ENCODE measurements around the gene HASPIN. TPM values are rescaled to one million over a fixed set of nuclear protein-coding genes. Genes with fewer than 3 reads are reported as not detected.

The HASPIN gene
- total and polyA plus RNA-seq, 2 of the 13 experiments (the other 11 are each of a cell fraction or from before 2014, with no cell fraction given) = 2.7 to 8.1 TPM

GRCh38 chr17:3681565-3681964, 42.1 kb upstream of the HASPIN start (continued):
- TF ChIP-seq CTCF (CRISPR knock-in tag; IDR thresholded peaks at IDR 0.05) (peak; percentile 31), TARDBP (CRISPR knock-in tag; IDR thresholded peaks at IDR 0.05) (no peak), MEIS1 (CRISPR knock-in tag; IDR thresholded peaks at IDR 0.05; ENCODE audit: borderline replicate concordance) (no peak), ZFYVE20 (CRISPR knock-in tag; IDR thresholded peaks at IDR 0.05; ENCODE audit: borderline replicate concordance, low read depth) (no peak), KDM5B (CRISPR knock-in tag; IDR thresholded peaks at IDR 0.05; ENCODE audit: borderline replicate concordance) (no peak), ZBTB7B (CRISPR knock-in tag; IDR thresholded peaks at IDR 0.05) (no peak), ONECUT2 (CRISPR knock-in tag; IDR thresholded peaks at IDR 0.05) (no peak), ATM (IDR thresholded peaks at IDR 0.05; ENCODE audit: borderline replicate concordance) (no peak)
- TF ChIP-seq, protein P1, sequence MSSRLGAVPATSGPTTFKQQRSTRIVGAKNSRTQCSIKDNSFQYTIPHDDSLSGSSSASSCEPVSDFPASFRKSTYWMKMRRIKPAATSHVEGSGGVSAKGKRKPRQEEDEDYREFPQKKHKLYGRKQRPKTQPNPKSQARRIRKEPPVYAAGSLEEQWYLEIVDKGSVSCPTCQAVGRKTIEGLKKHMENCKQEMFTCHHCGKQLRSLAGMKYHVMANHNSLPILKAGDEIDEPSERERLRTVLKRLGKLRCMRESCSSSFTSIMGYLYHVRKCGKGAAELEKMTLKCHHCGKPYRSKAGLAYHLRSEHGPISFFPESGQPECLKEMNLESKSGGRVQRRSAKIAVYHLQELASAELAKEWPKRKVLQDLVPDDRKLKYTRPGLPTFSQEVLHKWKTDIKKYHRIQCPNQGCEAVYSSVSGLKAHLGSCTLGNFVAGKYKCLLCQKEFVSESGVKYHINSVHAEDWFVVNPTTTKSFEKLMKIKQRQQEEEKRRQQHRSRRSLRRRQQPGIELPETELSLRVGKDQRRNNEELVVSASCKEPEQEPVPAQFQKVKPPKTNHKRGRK (CRISPR knock-in tag; IDR thresholded peaks at IDR 0.05) = no peak

DNA sequence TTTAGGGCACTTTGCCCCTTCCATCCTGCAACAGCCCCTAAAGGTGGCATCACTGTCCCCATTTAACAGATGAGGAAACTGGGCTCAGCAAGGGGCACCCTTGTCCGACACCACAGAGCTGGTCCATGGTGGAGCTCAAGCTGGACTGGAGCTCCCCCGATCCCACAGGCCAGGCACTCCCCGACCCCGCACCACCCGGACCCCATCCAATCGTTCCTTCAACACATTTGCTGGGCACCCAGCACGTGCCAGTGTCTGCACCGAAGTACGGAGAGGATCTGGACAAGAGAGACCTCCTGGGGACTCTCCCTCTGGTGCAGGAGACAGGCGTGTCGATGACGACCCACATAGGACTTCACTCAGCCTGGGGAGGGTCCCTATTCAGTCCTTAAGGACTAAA, 41.7 kb upstream of the HASPIN start:
- CTCF ChIA-PET (ENCODE audit: low intra/inter-chr PET ratio, low total read pairs) = interaction anchor here (1.5 to 1.9 kb wide), 2 partner anchors 50 to 145 kb away, joined by 7 read pairs; no protein-coding TSS in a partner anchor
- POLR2A ChIA-PET = interaction anchor here (0.8 kb wide), 1 partner anchor 14 kb away, joined by 4 read pairs; the partner anchor contains the start of gene TAX1BP3
- no peak overlapping the region for H2AFZ ChIP-seq (ENCODE audit: low read length)
- ATAC-seq = no peak
- DNase-seq (ENCODE audit: low spot score) = no peak
- H3K4me1 ChIP-seq (ENCODE audit: insufficient read depth, low read length) = peaks cover 14% of the 10 kb centered on the region
- no peaks in the 10 kb centered on the region for H4K20me1 ChIP-seq (ENCODE audit: insufficient read depth, low read length)
- TF ChIP-seq ZFAT (CRISPR knock-in tag; conservative IDR thresholded peaks at IDR 0.05) (no peak), ZNF629 (CRISPR knock-in tag; conservative IDR thresholded peaks at IDR 0.05) (peak; percentile 56)
- 82% methylated on average over 7 of the region's 12 CpGs for WGBS (ENCODE audit: low lambda C conversion rate)
- FAIRE-seq = no peak
- intact Hi-C loops (cut with micrococcal nuclease; ENCODE audit: unreplicated experiment) (loop anchor here (5.0 kb wide), 2 partner anchors 50 to 145 kb away; no protein-coding TSS in a partner anchor), in situ Hi-C loops (cut with HindIII; ENCODE audit: extremely low pct_ligation_motif_present, low pct_unique_long_range_greater_than_20kb) (no loop called here)
- BruUV-seq (replicated peaks) = no TSS peak
- peaks cover 2 to 7% of the 10 kb centered on the region in 2 experiments; a peak in 4 of 5 replicates for H3K27me3 ChIP-seq (ENCODE audit: control insufficient read depth in 1 of 2, insufficient read depth in 2 of 2, low read length in 2 of 2)
- no peaks in the 10 kb centered on the region for H3K79me2 ChIP-seq (ENCODE audit: insufficient read depth, low read length)
- H3K27ac ChIP-seq (ENCODE audit: extremely low read length, insufficient read depth, low read length) = no peak overlapping the region
- H3K4me3 ChIP-seq (replicated peaks in 1 of 3; ENCODE audit: insufficient read depth in 1 of 3, low read depth in 2 of 3, low read length in 3 of 3) = no peak overlapping the region
- peak overlapping the region; percentile 29; the same call in 1 of the 2 replicates for H3K4me2 ChIP-seq (ENCODE audit: low read depth, low read length)
- H3K9ac ChIP-seq (ENCODE audit: insufficient read depth, low read depth, low read length) = no peak overlapping the region
- no peaks in the 10 kb centered on the region for H3K36me3 ChIP-seq (replicated peaks in 1 of 2; ENCODE audit: control insufficient read depth in 1 of 2, insufficient read depth in 2 of 2, low read length in 2 of 2)
- H3K9me3 ChIP-seq (ENCODE audit: low read length) = no peaks in the 10 kb centered on the region

Measured in HepG2 (cell line).